ENCODE results near the gene PGPEP1. TPM values are rescaled to one million over a fixed set of nuclear protein-coding genes. Genes with fewer than 3 reads are reported as not detected.
"Not testable (repeated sequence)": the region's sequence is repeated elsewhere in the genome, so short reads cannot be mapped to it uniquely, and the experiment has no call there.

The PGPEP1 gene
- total RNA-seq, 1 donor from 2014 or later = 18.5 TPM

DNA sequence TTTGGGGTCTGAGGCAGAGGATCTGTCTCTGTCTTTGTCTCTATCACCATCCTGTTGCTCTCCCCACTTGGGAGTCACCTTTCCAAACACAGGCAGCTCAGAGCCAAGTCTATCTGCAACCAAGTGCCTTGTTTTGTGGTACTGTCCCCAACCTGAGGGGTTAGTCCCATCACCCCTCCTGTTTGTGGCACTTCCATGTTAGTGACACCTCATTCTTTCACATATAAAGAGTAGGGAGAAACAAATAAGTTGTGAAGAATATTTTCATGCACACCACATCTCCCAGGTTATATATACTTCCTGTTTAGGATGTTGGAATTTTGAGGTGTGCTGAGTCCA lies 49.3 kb downstream of the PGPEP1 start:
- peaks cover 4% of the 10 kb centered on the region for H3K4me1 Mint-ChIP-seq
- no peak overlapping the region for H3K27ac Mint-ChIP-seq
- no peaks in the 10 kb centered on the region for H3K9me3 Mint-ChIP-seq
- H3K27me3 Mint-ChIP-seq = peaks cover 54% of the 10 kb centered on the region
- H3K4me3 Mint-ChIP-seq = no peak overlapping the region
- H3K36me3 Mint-ChIP-seq (ENCODE audit: low read depth) = no peaks in the 10 kb centered on the region
- intact Hi-C loops (cut with micrococcal nuclease) = loop anchor here (2.0 kb wide), 1 partner anchor 21 kb away; no protein-coding TSS in a partner anchor
- no peak for DNase-seq

DNA sequence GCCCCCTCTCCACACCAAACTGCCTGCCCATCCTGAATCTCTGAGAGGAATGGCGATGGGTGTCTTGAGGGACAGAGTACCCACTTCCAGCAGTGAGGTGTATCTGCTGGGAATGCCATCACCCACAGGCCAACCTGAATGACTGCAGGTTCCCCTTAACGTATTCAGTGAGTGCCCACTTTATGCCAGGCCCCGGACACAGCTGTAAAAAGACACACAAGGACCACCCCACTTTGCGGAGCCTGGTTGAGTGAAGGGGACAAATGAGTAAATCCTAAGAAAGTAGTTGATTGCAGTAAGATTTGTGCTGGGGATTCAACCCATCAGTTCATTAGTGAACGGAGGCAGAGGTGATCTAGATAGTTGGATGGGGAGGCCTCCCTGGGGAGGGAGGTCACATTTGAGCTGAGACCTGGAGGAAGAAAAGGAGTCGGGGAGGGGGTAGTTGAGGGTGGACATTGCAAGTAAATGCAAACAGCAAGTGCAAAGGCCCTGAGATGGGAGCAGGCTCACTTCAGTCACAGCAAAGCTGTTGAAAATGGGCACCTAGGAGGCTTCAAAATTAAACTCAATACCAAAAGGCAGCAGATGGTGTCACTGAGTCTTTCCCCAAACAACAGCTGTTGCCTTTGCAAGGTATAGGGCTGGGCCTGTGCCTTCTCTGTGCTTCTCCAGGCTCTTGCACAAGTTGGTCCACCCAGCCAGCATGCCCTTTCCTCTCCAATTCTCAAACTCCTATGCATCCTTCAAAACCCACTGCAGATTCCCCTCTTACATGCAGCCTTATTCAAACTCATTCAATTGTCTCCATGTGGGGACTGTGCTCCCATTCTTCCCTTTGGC lies 49.9 kb downstream of the PGPEP1 start:
- intact Hi-C loops (cut with micrococcal nuclease) = no loop called here
- Mint-ChIP-seq H3K27ac (no peak overlapping the region), H3K27me3 (peaks cover 53% of the 10 kb centered on the region), H3K4me3 (no peak overlapping the region), H3K4me1 (peaks cover 4% of the 10 kb centered on the region), H3K36me3 (ENCODE audit: low read depth) (no peaks in the 10 kb centered on the region), H3K9me3 (no peaks in the 10 kb centered on the region)
- DNase-seq = no peak

GRCh38 chr19:18391509-18392075 lies 51.2 kb downstream of the PGPEP1 start:
- no peaks in the 10 kb centered on the region for H3K9me3 Mint-ChIP-seq
- intact Hi-C loops (cut with micrococcal nuclease) = no loop called here
- no peak for DNase-seq
- peaks cover 4% of the 10 kb centered on the region for H3K4me1 Mint-ChIP-seq
- no peaks in the 10 kb centered on the region for H3K36me3 Mint-ChIP-seq (ENCODE audit: low read depth)
- H3K27me3 Mint-ChIP-seq = peaks cover 48% of the 10 kb centered on the region
- no peak overlapping the region for H3K4me3 Mint-ChIP-seq
- no peak overlapping the region for H3K27ac Mint-ChIP-seq

DNA sequence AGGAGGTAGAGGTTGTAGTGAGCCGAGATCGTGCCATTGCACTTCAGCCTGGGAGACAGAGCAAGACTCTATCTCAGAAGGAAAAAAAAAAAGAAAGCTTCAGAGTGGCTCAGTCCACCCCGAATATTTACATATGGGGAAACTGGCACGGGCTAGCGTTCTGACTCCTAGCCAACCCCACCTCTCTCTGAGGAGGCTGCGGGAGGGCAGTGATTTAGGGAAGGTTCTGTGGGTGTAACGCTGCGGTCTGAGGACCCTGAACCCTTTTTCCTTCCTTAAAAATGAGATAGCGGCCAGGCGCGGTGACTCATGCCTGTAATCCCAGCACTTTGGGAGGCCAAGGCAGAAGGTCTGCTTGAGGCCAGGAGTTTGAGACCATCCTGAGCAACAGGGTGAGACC lies 52.0 kb downstream of the PGPEP1 start:
- no peak for DNase-seq
- intact Hi-C loops (cut with micrococcal nuclease) = no loop called here
- H3K27ac Mint-ChIP-seq = no peak overlapping the region
- no peaks in the 10 kb centered on the region for H3K36me3 Mint-ChIP-seq (ENCODE audit: low read depth)
- no peak overlapping the region for H3K4me3 Mint-ChIP-seq
- peaks cover 46% of the 10 kb centered on the region for H3K27me3 Mint-ChIP-seq
- peaks cover 4% of the 10 kb centered on the region for H3K4me1 Mint-ChIP-seq
- H3K9me3 Mint-ChIP-seq = no peaks in the 10 kb centered on the region

DNA sequence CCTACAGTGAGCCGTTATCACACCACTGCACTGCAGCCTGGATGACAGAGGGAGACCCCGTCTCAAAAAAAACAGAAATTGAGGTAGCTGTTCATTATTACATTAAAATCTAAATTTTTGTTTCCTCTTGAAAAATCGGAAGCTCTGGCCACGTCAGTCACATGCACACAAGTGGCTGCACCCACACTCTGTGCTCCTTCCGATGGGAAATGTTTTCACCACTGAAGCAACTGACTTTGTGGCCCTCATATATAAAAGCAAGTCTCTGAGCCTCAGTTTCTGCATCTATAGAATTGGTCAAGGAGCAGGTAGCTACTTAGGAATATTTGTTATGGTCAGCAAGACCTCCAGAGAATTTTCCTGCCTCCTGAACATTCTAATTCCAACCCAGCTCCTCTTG lies 52.5 kb downstream of the PGPEP1 start:
- Mint-ChIP-seq H3K27ac (no peak overlapping the region), H3K4me3 (no peak overlapping the region), H3K4me1 (peaks cover 5% of the 10 kb centered on the region), H3K36me3 (ENCODE audit: low read depth) (no peaks in the 10 kb centered on the region), H3K9me3 (no peaks in the 10 kb centered on the region), H3K27me3 (peaks cover 44% of the 10 kb centered on the region)
- DNase-seq = no peak
- intact Hi-C loops (cut with micrococcal nuclease) = no loop called here

GRCh38 chr19:18393836-18394235 lies 53.4 kb downstream of the PGPEP1 start:
- intact Hi-C loops (cut with micrococcal nuclease) = no loop called here

GRCh38 chr19:18396471-18397241 lies 56.3 kb downstream of the PGPEP1 start:
- Mint-ChIP-seq H3K27ac (no peak overlapping the region), H3K4me3 (no peak overlapping the region), H3K9me3 (no peaks in the 10 kb centered on the region), H3K27me3 (peaks cover 24% of the 10 kb centered on the region), H3K4me1 (peaks cover 10% of the 10 kb centered on the region), H3K36me3 (ENCODE audit: low read depth) (no peaks in the 10 kb centered on the region)
- intact Hi-C loops (cut with micrococcal nuclease) = no loop called here
- no peak for DNase-seq

More at GRCh38 chr19:18393836-18394235, 53.4 kb downstream of the PGPEP1 start:
- no peak for DNase-seq
- peaks cover 4% of the 10 kb centered on the region for H3K4me1 Mint-ChIP-seq
- H3K36me3 Mint-ChIP-seq (ENCODE audit: low read depth) = no peaks in the 10 kb centered on the region
- H3K9me3 Mint-ChIP-seq = no peaks in the 10 kb centered on the region
- H3K4me3 Mint-ChIP-seq = no peak overlapping the region
- H3K27ac Mint-ChIP-seq = no peak overlapping the region
- H3K27me3 Mint-ChIP-seq = peaks cover 46% of the 10 kb centered on the region

DNA sequence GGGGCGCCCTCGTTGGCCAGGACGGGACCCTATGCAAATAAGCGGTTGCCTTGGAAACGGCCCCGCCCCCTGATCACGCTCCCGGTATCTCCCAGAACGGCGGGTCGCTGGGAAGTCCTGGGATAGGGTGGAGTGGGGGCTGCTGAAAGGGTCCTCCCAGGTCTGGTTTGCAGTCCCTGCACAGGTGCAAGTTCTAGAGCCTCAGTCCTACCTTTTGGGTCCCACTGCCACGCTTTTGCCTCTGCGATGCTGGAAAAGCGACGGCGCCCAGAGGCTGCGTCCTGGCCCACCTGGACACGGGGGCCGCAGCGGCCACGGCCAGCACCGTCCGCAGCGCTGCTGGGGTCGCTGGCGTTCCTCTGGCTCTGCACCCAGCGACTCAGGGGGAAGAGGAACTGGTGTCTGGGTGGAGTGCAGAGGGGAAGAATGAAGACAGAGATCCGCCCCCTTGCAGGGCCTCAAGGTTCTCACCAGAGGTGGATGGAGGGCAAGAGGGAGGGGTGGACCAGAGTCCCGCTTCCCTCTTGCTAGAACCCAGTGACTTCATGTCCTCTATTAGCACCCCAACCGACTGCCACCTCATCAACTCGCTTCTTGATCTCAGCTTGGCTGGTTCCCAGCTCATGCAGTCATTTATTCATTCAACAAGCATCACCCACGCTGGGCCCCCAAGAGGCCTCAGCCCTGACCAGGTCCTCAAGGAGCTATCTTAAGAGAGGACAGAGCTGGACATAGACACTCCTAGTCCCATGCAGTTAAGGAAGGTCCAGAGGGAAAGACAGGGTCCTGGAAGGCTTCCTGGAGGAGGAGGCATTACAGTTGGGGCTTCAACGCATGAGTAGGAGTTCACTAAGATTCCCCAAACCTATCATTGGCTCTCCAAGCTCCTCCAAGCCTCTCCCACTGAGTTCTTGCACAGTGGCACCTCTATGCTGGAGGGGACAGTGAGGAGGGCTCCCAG lies 57.1 kb downstream of the PGPEP1 start, which contains the start of gene LRRC25:
TSS of gene LRRC25 (minus strand) at position 381 of the 961 bp plus-strand sequence. CDS start 659 bp downstream, outside the sequence.
- Mint-ChIP-seq H3K36me3 (ENCODE audit: low read depth) (no peaks in the 10 kb centered on the region), H3K27me3 (peaks cover 18% of the 10 kb centered on the region), H3K4me3 (no peak within 1 kb of the TSS), H3K27ac (no peak within 1 kb of the TSS), H3K9me3 (no peaks in the 10 kb centered on the region), H3K4me1 (peaks cover 12% of the 10 kb centered on the region)
- DNase-seq = no peak
- intact Hi-C loops (cut with micrococcal nuclease) = no loop called here

GRCh38 chr19:18399008-18399407 lies 58.6 kb downstream of the PGPEP1 start:
- intact Hi-C loops (cut with micrococcal nuclease) = no loop called here
- H3K4me1 Mint-ChIP-seq = peaks cover 12% of the 10 kb centered on the region
- H3K27ac Mint-ChIP-seq = no peak overlapping the region
- H3K9me3 Mint-ChIP-seq = no peaks in the 10 kb centered on the region
- H3K36me3 Mint-ChIP-seq (ENCODE audit: low read depth) = no peaks in the 10 kb centered on the region
- peaks cover 16% of the 10 kb centered on the region for H3K27me3 Mint-ChIP-seq
- DNase-seq = no peak
- H3K4me3 Mint-ChIP-seq = no peak overlapping the region

GRCh38 chr19:18401580-18402112 lies 61.2 kb downstream of the PGPEP1 start:
- intact Hi-C loops (cut with micrococcal nuclease) = no loop called here
- no peaks in the 10 kb centered on the region for H3K36me3 Mint-ChIP-seq (ENCODE audit: low read depth)
- H3K27ac Mint-ChIP-seq = no peak overlapping the region
- peaks cover 10% of the 10 kb centered on the region for H3K27me3 Mint-ChIP-seq
- peaks cover 12% of the 10 kb centered on the region for H3K4me1 Mint-ChIP-seq
- H3K9me3 Mint-ChIP-seq = no peaks in the 10 kb centered on the region
- no peak for DNase-seq
- no peak overlapping the region for H3K4me3 Mint-ChIP-seq

DNA sequence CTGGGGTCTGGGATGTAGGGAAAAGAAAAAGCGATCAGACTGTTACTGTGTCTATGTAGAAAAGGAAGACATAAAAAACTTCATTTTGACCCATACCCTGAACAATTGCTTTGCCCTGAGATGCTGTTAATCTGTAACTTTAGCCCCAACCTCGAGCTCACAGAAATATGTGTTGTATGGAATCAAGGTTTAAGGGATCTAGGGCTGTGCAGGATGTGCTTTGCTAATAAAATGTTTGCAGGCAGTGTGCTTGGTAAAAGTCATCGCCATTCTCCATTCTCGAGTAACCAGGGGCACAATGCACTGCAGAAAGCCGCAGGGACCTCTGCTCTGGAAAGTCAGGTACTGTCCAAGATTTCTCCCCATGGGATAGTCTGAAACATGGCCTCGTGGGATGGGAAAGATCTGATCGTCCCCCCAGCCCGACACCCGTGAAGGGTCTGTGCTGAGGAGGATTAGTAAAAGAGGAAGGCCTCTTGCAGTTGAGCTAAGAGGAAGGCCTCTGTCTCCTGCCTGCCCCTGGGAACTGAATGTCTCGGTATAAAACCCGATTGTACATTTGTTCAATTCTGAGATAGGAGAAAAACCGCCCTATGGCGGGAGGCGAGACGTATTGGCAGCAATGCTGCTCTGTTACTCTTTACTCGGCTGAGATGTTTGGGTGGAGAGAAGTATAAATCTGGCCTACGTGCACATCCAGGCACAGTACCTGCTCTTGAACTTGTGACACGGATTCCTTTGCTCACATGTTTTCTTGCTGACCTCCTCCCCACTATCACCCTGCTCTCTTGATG lies 62.3 kb downstream of the PGPEP1 start:
- H3K4me3 Mint-ChIP-seq; H3K36me3 Mint-ChIP-seq (ENCODE audit: low read depth); H3K9me3 Mint-ChIP-seq; DNase-seq; H3K27ac Mint-ChIP-seq; intact Hi-C loops (cut with micrococcal nuclease); H3K27me3 Mint-ChIP-seq: not testable (repeated sequence)
- peaks cover 12% of the 10 kb centered on the region for H3K4me1 Mint-ChIP-seq

- H3K4me3 Mint-ChIP-seq; H3K27ac Mint-ChIP-seq; DNase-seq; intact Hi-C loops (cut with micrococcal nuclease); H3K36me3 Mint-ChIP-seq (ENCODE audit: low read depth); H3K27me3 Mint-ChIP-seq; H3K9me3 Mint-ChIP-seq: not testable (repeated sequence)
- peaks cover 15% of the 10 kb centered on the region for H3K4me1 Mint-ChIP-seq
Observed at GRCh38 chr19:18405754-18406153, 65.4 kb downstream of the PGPEP1 start.

All from activated CD4-positive, alpha-beta T cell treated with anti-CD3 and anti-CD28 coated beads, Interleukin-2, amount 10 ng/mL, durations not matched to agents 24 days and 14 days (primary cell).